HUES48 (cell line): ENCODE measurements around the gene AK9.
A peak's percentile ranks its signal among the peaks of the same experiment; 100 is the strongest.
"Not testable (repeated sequence)": the region's sequence is repeated elsewhere in the genome, so short reads cannot be mapped to it uniquely, and the experiment has no call there.

ENCODE experiments used
- H3K27ac ChIP-seq: one replicate; pipeline ENCODE4 v1.7.0; 2013; ENCODE audit warnings: low read depth, low read length, inconsistent platforms
- H3K27me3 ChIP-seq: 2 replicates; pipeline ENCODE4 v1.6.1; 2013; ENCODE audit warnings: mild to moderate bottlenecking, low read length; ENCODE audit not compliant: control insufficient read depth, insufficient read depth
- H3K36me3 ChIP-seq: 2 replicates; pipeline ENCODE4 v1.6.1; 2013; ENCODE audit warnings: low read length; ENCODE audit not compliant: control insufficient read depth, insufficient read depth
- H3K4me1 ChIP-seq: 2 replicates; pipeline ENCODE4 v1.6.1; 2013; ENCODE audit warnings: mild to moderate bottlenecking, low read length; ENCODE audit not compliant: control insufficient read depth, insufficient read depth
- H3K4me3 ChIP-seq: 2 replicates; pipeline ENCODE4 v1.5.1; 2013; ENCODE audit warnings: mild to moderate bottlenecking, low read depth, low read length
- H3K9ac ChIP-seq: 2 replicates; pipeline ENCODE4 v1.6.1; 2013; ENCODE audit warnings: mild to moderate bottlenecking, low read depth, low read length, moderate library complexity
- H3K9me3 ChIP-seq: 2 replicates; pipeline ENCODE4 v1.6.1; 2013; ENCODE audit warnings: low read length; ENCODE audit not compliant: control insufficient read depth, insufficient read depth

AK9 gene

DNA sequence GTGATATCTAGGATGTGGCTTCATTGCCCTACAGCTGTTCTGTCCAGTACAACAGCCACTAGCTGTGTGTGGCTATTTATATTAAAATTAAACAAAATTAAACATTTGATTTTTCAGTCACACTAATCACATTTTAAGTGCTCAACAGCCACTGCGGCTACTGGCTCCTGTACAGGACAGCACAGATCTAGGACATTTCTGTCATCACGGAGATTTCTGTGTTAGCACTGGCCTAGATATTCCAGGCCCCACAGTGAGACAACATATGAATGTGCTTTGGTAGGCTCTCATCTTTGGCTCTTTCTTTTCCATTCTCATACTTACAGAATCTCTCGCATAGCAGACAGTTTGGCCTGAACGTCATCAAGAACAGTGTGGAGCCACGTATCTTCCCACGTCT is 159.6 kb downstream of the AK9 start:
- Histone ChIP-seq H3K4me3 (no peak overlapping the region), H3K36me3 (no peaks in the 10 kb centered on the region), H3K4me1 (peaks cover 9% of the 10 kb centered on the region), H3K9ac (no peak overlapping the region), H3K9me3 (no peaks in the 10 kb centered on the region), H3K27me3 (no peaks in the 10 kb centered on the region), H3K27ac (no peak overlapping the region)

DNA sequence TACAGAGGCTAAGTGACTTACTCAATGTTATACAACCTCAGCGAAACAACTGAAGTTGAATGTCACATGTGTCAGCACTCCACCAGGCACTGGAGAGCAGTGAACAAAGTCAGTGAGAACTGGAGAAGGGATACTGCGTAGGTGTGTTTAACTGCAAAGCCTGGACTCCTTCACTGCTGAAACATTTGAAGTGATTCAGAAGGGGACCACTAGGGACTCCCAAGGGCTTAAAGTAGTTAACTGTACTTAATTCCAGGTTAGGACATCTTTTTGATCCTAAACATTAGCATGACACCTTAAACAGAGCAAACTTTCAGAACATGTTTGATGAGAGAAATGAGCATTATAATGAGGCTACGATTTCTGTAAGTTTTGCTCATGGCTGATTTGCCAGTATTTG is 163.0 kb downstream of the AK9 start:
- Histone ChIP-seq H3K9ac (no peak overlapping the region), H3K4me3 (no peak overlapping the region), H3K27ac (no peak overlapping the region), H3K9me3 (peaks cover 13% of the 10 kb centered on the region), H3K27me3 (no peaks in the 10 kb centered on the region), H3K36me3 (no peaks in the 10 kb centered on the region), H3K4me1 (peaks cover 10% of the 10 kb centered on the region)

DNA sequence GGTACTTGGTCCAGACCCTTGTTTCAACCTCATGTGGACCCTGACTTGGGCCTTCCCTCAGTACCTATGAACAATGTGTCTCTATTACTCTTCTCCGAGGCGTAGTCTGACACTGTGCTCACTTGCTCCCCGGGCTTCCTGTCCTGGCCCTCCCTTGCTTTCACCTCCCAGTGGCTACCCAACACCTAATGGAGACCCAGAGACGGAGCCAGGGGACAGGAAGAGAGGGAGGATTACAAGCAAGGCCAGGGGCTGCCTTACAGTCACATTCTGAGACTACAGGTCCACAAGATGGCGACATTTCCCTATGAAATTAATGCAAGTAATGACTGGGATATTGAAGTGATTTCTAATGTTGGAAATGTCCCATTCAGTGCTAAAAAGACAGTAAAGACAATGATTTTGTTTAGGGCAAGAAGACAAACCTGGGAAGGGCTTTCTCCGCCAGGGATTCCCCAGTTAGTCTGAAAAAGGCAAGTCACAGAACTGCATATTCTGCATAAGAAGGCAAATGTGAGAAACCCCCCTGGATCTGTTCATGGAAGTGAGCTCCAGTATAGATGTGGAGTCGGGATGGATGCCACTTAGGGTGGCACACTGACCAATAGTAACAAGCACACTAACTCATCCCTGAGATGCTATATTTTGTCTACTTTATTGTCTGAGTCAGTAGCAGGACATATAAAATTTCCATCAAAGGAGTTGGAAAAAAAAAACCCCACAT is 163.9 kb downstream of the AK9 start:
- no peaks in the 10 kb centered on the region for H3K27me3 ChIP-seq
- H3K4me1 ChIP-seq = peaks cover 10% of the 10 kb centered on the region
- H3K9me3 ChIP-seq = peaks cover 13% of the 10 kb centered on the region
- no peak overlapping the region for H3K9ac ChIP-seq
- no peak overlapping the region for H3K4me3 ChIP-seq
- no peaks in the 10 kb centered on the region for H3K36me3 ChIP-seq
- H3K27ac ChIP-seq = no peak overlapping the region

DNA sequence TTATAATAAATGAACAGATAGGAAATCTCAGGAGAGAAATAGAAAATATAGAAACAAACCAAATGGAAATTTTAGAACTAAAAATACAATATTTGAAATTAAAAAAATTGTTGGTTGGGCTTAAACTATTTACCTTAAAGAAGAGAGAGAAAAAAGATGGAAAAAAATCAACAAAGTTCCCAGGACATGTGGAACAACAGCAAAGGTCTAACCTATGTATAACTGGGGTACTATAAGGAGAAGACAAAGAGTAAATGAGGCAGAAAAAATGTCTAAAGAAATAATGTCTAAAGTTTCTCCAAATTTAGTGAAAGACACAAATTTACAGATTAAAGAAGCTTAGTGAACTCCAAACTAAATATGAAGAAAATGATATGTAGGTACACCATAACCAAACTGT is 166.9 kb downstream of the AK9 start:
- H3K4me3 ChIP-seq = no peak overlapping the region
- no peaks in the 10 kb centered on the region for H3K27me3 ChIP-seq
- no peak overlapping the region for H3K27ac ChIP-seq
- H3K9me3 ChIP-seq = peaks cover 13% of the 10 kb centered on the region
- H3K9ac ChIP-seq = no peak overlapping the region
- H3K36me3 ChIP-seq = no peaks in the 10 kb centered on the region
- H3K4me1 ChIP-seq = peaks cover 10% of the 10 kb centered on the region

DNA sequence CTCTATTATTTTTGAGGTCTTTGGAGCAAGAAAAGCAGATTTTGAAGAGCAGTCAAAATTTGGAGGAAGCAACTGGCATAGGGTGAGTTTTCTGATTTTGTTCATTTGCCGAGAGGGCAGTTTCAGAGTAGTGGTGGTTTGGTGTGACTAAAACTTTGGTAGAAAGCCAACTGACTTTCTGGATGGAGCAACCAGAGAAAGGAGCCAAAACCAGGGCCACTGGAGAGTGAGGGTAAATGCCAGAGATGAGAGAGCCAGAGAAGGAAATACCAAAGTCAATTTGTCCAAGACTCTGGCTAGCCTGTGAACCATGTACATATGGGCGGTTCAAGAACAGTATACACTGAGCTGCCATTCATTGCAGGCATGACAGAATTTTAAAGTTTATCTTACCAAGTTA is 167.5 kb downstream of the AK9 start:
- Histone ChIP-seq H3K27me3 (no peaks in the 10 kb centered on the region), H3K4me3 (no peak overlapping the region), H3K9ac (no peak overlapping the region), H3K27ac (no peak overlapping the region), H3K9me3 (peaks cover 13% of the 10 kb centered on the region), H3K4me1 (peaks cover 10% of the 10 kb centered on the region), H3K36me3 (no peaks in the 10 kb centered on the region)

DNA sequence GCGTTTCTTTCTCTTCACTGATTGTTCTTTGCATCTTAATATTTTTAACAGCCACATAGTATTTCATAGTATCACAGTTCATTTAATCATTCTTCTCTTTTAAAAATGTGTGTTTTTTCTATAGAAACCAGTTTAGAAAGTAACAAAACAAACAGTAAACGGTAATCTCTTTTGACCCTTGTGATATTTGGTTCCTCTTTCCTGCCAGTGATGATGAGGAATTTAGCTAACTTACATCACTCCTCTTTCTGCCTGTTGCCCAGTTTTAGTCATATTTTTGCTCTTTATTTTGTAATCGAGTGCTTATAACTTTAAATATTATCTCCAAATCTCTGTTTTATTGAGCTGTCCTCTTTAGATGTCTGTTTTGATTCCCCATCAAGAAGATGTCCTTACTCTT is 169.9 kb downstream of the AK9 start:
- Histone ChIP-seq H3K27me3 (no peaks in the 10 kb centered on the region), H3K4me3 (no peak overlapping the region), H3K36me3 (no peaks in the 10 kb centered on the region), H3K9me3 (peaks cover 13% of the 10 kb centered on the region), H3K27ac (no peak overlapping the region), H3K9ac (no peak overlapping the region), H3K4me1 (no peaks in the 10 kb centered on the region)

DNA sequence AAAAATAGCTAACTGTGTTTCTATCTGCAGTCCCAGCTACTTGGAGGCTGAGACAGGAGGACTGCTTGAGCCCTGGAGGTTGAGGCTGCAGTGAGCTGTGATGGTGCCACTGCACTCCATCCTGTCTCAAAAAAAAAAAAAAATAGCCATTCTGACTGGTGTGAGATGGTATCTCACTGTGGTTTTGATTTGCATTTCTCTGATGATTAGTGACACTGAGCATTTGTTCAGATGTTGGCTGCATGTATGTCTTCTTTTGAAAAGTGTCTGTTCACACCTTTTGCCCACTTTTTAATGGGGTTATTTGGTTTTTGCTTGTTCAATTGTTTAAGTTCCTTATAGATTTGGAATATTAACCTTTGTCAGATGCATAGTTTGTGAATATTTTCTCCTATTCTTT is 171.4 kb downstream of the AK9 start:
- H3K9ac ChIP-seq, H3K4me3 ChIP-seq, H3K27me3 ChIP-seq, H3K4me1 ChIP-seq, H3K27ac ChIP-seq, H3K36me3 ChIP-seq: not testable (repeated sequence)
- H3K9me3 ChIP-seq = peaks cover 12% of the 10 kb centered on the region

DNA sequence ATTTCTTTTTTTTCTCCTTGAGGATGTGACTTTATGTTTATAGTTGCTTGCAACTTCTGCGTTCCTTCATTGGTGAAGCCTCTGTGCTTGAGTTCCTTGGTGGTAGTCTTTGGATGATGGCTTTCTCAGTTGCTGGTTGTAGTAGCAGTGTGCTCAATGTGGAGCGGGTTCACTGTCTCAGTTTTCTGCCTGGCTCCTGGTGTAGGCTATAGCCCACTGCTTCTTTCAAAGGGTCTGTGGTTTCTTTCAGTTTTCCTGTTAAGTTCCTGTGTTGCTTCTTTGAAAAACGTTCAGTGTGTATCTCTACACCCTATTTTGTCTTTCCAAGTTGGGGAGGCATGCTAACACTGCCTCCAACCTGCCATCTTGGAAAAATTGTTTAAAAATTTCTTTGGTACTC is 174.1 kb downstream of the AK9 start:
- H3K9ac ChIP-seq = no peak overlapping the region
- no peak overlapping the region for H3K27ac ChIP-seq
- peaks cover 26% of the 10 kb centered on the region for H3K4me1 ChIP-seq
- H3K27me3 ChIP-seq = no peaks in the 10 kb centered on the region
- no peaks in the 10 kb centered on the region for H3K36me3 ChIP-seq
- 0 out of 2 replicates have a peak, but pooled peaks cover under 1% of the 10 kb centered on the region for H3K9me3 ChIP-seq
- H3K4me3 ChIP-seq = no peak overlapping the region

DNA sequence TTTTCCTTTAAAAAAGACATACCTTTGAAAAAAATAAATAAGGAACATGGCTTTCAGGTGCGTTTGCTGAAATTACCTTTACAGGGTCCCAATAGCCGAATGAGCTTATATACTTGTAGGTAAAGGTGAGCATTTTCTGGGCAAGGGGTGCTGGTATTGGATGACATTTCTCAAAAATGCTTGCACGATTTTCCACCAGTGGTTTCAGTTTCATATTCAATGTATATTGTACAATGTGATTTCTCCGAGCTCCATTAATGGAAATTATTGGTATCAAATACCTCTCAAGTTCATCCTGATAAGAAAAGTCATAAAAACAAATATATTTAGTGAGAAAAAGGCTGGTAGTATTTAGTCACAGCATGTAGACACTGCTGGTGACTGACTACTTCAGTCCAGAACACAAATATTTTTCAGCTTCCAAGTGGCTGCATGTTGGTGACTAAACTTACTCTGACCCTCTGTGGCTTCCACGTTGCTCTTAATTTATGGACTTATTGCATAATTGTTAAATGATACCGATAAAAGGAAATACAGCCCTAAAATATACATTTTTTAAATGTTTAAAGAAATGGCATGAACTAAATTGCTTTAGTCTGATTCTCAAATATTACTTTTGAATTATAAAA is 175.1 kb downstream of the AK9 start:
- Histone ChIP-seq H3K27me3 (no peaks in the 10 kb centered on the region), H3K9me3 (peaks cover 10% of the 10 kb centered on the region), H3K4me3 (no peak overlapping the region), H3K27ac (no peak overlapping the region), H3K36me3 (no peaks in the 10 kb centered on the region), H3K4me1 (peaks cover 26% of the 10 kb centered on the region), H3K9ac (no peak overlapping the region)

DNA sequence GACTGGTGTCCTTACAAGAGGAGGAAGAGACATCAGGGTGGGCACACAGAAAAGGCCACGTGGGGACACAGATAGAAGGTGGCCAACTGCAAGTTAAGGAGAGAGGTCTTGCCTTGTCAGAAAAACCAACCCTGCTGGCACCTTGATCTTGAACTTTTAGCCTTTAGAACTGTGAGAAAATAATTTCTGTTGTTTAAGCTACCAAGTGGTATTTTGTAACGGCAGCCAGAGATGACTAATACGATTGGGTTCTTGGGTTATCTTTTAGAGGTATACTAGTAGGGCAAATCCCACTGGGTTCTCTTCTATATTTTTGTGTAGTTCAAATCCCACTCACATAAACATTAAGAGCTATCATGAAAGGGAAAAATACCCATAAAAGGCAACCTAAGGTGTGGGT is 176.1 kb downstream of the AK9 start:
- no peaks in the 10 kb centered on the region for H3K36me3 ChIP-seq
- H3K4me3 ChIP-seq = no peak overlapping the region
- H3K27me3 ChIP-seq = no peaks in the 10 kb centered on the region
- H3K27ac ChIP-seq = peak overlapping the region; percentile 92
- H3K9ac ChIP-seq = no peak overlapping the region
- H3K9me3 ChIP-seq = peaks cover 19% of the 10 kb centered on the region
- H3K4me1 ChIP-seq = peaks cover 26% of the 10 kb centered on the region

DNA sequence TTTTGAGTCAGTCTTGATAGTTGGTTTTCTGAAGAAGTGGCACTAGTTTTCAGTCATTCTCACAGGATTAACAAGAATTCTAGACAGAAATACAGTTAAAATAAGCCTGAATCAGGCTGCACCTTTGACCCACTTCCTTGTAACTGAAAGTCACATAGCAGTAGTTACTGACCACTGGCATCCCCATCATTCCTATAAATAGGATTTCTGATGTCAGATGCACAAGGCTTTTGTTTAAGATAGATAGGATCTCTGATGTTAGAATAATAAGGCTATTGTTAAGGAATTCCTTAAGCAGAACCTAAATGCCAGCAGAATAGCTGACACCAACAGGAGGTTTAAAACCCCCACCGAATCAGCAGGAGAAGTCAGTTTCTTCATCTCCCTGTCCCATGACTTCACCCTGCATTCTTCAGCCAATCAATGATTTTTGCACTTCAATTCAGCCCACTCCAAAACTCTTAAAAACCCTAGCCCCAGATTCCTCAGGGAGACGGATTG is 177.4 kb downstream of the AK9 start:
- peaks cover 26% of the 10 kb centered on the region for H3K9me3 ChIP-seq
- peak overlapping the region; percentile 92 for H3K27ac ChIP-seq
- H3K4me3 ChIP-seq = peak overlapping the region; percentile 22
- H3K4me1 ChIP-seq = peaks cover 28% of the 10 kb centered on the region
- no peaks in the 10 kb centered on the region for H3K27me3 ChIP-seq
- peak overlapping the region; percentile 25; the same call in 1 of the 2 replicates for H3K9ac ChIP-seq
- no peaks in the 10 kb centered on the region for H3K36me3 ChIP-seq
